CD4-positive, alpha-beta T cell (primary cell): Measurements from ENCODE around the gene COP1. TPM values are rescaled to one million over a fixed set of nuclear protein-coding genes. Genes with fewer than 3 reads are reported as not detected.

Experiments
- ATAC-seq: fragments of 200-7000 bp; cut with Tn5 transposase; one replicate; pipeline ENCODE4 v1.10.0; 2022; ENCODE audit warnings: mild to moderate bottlenecking; ENCODE audit not compliant: poor library complexity
- CTCF ChIA-PET: fragments of 350-600 bp; sonication (Branson Sonifier 250); formaldehyde crosslinking; loops from one replicate; lab custom pipeline; 2021; ENCODE audit warnings: antibody characterized with exemption, inconsistent platforms; lab: Charles Lee
- POLR2A ChIA-PET: fragments of 350-600 bp; sonication (Branson Sonifier 250); formaldehyde crosslinking; loops from one replicate; lab custom pipeline; 2021; ENCODE audit warnings: antibody characterized with exemption, inconsistent platforms; lab: Charles Lee
- DNase-seq, 14 experiments: peaks; one replicate each; pipeline ENCODE4 v3.0.0-alpha.2; 2013 to 2020; ENCODE audit warnings: mixed read lengths in 2 of 14
- H3K27ac ChIP-seq, 2 donors: one replicate each; pipeline versions ENCODE4 v1.5.1 to v1.7.0; 2013; ENCODE audit warnings: low read length in 2 of 2, low read depth in 1 of 2, mild to moderate bottlenecking in 1 of 2
- H3K27me3 ChIP-seq, 2 experiments: 1 replicate in 1 of 2; 2 replicates in 1 of 2; pipeline versions ENCODE4 v1.6.1 to v1.7.0; 2013; ENCODE audit warnings: low read length in 2 of 2, control low read depth in 1 of 2, mild to moderate bottlenecking in 1 of 2, moderate library complexity in 1 of 2; ENCODE audit not compliant: insufficient read depth in 2 of 2, control insufficient read depth in 1 of 2
- H3K36me3 ChIP-seq: one replicate; pipeline ENCODE4 v1.6.1; 2013; ENCODE audit warnings: low read length, control low read depth; ENCODE audit not compliant: insufficient read depth
- H3K4me1 ChIP-seq: one replicate; pipeline ENCODE4 v1.6.1; 2013; ENCODE audit warnings: low read length, control low read depth; ENCODE audit not compliant: insufficient read depth
- H3K4me3 ChIP-seq: one replicate; pipeline ENCODE4 v1.5.1; 2013; ENCODE audit warnings: mild to moderate bottlenecking, low read length, moderate library complexity
- H3K9me3 ChIP-seq, 2 experiments: 1 replicate in 1 of 2; 2 replicates in 1 of 2; pipeline versions ENCODE4 v1.6.1 to v1.7.0; 2013; ENCODE audit warnings: low read length in 2 of 2, mild to moderate bottlenecking in 2 of 2, control low read depth in 1 of 2, moderate library complexity in 1 of 2; ENCODE audit not compliant: control insufficient read depth in 1 of 2, insufficient read depth in 1 of 2
- H3K27ac Mint-ChIP-seq: one replicate; pipeline ENCODE4 v1.8.0; 2020; ENCODE audit warnings: mixed read lengths
- H3K27me3 Mint-ChIP-seq: one replicate; pipeline ENCODE4 v1.8.0; 2021; ENCODE audit warnings: mixed read lengths
- H3K36me3 Mint-ChIP-seq: one replicate; pipeline ENCODE4 v1.8.0; 2021; ENCODE audit warnings: low read depth, mixed read lengths
- H3K4me1 Mint-ChIP-seq: one replicate; pipeline ENCODE4 v1.8.0; 2021; ENCODE audit warnings: low read depth, mixed read lengths
- H3K4me3 Mint-ChIP-seq: one replicate; pipeline ENCODE4 v1.8.0; 2020; ENCODE audit warnings: mild to moderate bottlenecking, mixed read lengths
- H3K9me3 Mint-ChIP-seq: one replicate; pipeline ENCODE4 v1.8.0; 2020; ENCODE audit warnings: mixed read lengths
- intact Hi-C, 2 experiments: fragments of 100-400 bp; cut with DNase I in 1 of 2; cut with micrococcal nuclease in 1 of 2; formaldehyde crosslinking; loops; one replicate each; pipeline versions ENCODE4 v1.15.1 to v1.9.0; 2023 to 2025; cut with DNase I, micrococcal nuclease
- total RNA-seq, 174 experiments: library from RNA in 2 of 174; stranded (reverse) in 2 of 174; gene quantifications; one replicate each; pipeline ENCODE4 v1.2.3 and lab custom pipeline; 2021 to 2026
- TF ChIP-seq, protein P1 (sequence below): fragments of 200-600 bp; IDR thresholded peaks from one replicate; pipeline ENCODE4 v1.8.0; 2022; ENCODE audit warnings: antibody characterized with exemption, mild to moderate bottlenecking

The COP1 gene
- total RNA-seq, 2 experiments from 2014 or later = 38.6 to 42.2 TPM

DNA sequence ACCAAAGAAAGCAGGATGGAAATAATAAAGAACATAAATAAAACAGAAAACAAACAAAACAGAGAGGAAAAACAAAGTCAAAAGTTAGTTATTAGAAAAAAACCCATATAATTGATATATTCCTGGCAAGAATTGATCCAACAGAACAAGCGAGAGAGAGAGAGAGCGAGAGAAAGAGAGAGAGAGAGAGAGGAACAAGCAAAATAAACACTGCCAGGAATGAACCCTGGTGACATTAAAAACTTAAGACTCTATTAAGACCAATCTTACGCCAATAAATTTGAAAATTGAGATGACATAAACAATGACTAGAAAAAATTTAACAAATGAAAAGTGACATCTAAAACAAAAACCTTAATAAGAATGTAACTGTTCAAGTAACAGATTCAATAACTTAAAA is 64.1 kb downstream of the COP1 start:
- H3K4me1 ChIP-seq = no peaks in the 10 kb centered on the region
- peaks cover 10% of the 10 kb centered on the region for H3K9me3 Mint-ChIP-seq
- DNase-seq (no peak), ATAC-seq (no peak)
- no peaks in the 10 kb centered on the region for H3K27me3 ChIP-seq
- ChIA-PET CTCF (no interaction called here), POLR2A (no interaction called here)
- H3K4me1 Mint-ChIP-seq = peaks cover 62% of the 10 kb centered on the region
- H3K4me3 ChIP-seq = no peak overlapping the region
- H3K27ac ChIP-seq = no peak overlapping the region
- H3K4me3 Mint-ChIP-seq = no peak overlapping the region
- no peaks in the 10 kb centered on the region for H3K27me3 Mint-ChIP-seq
- H3K9me3 ChIP-seq = peaks cover 4% of the 10 kb centered on the region in 2 experiments
- H3K27ac Mint-ChIP-seq = no peak overlapping the region
- H3K36me3 Mint-ChIP-seq = peaks cover 87% of the 10 kb centered on the region
- peaks cover 22% of the 10 kb centered on the region for H3K36me3 ChIP-seq
- intact Hi-C loops = loop anchor here in 1 of 2 experiments (5.0 kb wide), 1 partner anchor 64 kb away; the partner anchor contains the start of gene COP1
- TF ChIP-seq, protein P1, sequence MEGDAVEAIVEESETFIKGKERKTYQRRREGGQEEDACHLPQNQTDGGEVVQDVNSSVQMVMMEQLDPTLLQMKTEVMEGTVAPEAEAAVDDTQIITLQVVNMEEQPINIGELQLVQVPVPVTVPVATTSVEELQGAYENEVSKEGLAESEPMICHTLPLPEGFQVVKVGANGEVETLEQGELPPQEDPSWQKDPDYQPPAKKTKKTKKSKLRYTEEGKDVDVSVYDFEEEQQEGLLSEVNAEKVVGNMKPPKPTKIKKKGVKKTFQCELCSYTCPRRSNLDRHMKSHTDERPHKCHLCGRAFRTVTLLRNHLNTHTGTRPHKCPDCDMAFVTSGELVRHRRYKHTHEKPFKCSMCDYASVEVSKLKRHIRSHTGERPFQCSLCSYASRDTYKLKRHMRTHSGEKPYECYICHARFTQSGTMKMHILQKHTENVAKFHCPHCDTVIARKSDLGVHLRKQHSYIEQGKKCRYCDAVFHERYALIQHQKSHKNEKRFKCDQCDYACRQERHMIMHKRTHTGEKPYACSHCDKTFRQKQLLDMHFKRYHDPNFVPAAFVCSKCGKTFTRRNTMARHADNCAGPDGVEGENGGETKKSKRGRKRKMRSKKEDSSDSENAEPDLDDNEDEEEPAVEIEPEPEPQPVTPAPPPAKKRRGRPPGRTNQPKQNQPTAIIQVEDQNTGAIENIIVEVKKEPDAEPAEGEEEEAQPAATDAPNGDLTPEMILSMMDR = no peak

DNA sequence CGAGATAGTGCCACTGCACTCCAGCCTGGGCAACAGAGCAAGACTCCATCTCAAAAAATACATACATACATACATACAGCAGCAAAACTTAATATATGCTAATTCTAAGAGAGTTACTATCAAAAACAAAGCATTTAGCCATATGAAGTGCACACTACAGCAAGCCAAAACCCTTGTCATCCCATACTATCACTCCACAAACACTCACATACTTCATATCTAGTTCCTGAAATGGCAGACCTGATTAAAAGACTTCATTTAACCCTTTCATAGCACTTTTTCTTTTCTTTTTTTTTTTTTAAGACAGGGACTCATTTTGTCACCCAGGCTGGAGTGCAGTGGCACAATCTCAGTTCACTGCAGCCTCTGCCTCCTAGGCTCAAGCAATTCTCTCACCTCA is 65.6 kb downstream of the COP1 start:
- peaks cover 0 to 3% of the 10 kb centered on the region in 2 experiments for H3K9me3 ChIP-seq
- intact Hi-C loops = loop anchor here in 1 of 2 experiments (5.0 kb wide), 1 partner anchor 66 kb away; the partner anchor contains the start of gene COP1
- TF ChIP-seq, protein P1 = no peak
- Mint-ChIP-seq H3K27ac (no peak overlapping the region), H3K27me3 (no peaks in the 10 kb centered on the region), H3K4me1 (peaks cover 67% of the 10 kb centered on the region), H3K4me3 (no peak overlapping the region), H3K36me3 (peaks cover 80% of the 10 kb centered on the region), H3K9me3 (peaks cover 6% of the 10 kb centered on the region)
- ChIA-PET CTCF (no interaction called here), POLR2A (no interaction called here)
- H3K4me1 ChIP-seq = no peaks in the 10 kb centered on the region
- no peaks in the 10 kb centered on the region for H3K27me3 ChIP-seq
- ATAC-seq (no peak), DNase-seq (no peak)
- no peak overlapping the region for H3K4me3 ChIP-seq
- no peak overlapping the region for H3K27ac ChIP-seq
- H3K36me3 ChIP-seq = peaks cover 20% of the 10 kb centered on the region

DNA sequence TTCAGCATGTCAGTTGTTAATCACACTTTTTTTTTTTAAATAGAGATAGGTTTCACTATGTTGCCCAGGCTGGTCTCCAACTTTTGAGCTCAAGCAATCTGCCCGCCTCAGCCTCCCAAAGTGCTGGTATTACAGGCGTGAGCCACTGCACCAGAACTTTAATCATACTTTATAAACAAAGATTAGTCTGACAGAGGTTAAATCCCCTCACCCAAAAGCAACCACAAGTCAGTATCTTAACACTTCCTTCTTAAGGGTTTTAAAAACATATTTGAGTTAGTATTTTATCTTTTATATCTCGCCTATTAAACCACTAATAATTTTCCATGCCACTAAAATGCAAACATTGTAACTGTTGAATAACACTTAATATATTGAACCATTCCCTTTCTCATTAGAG is 70.2 kb downstream of the COP1 start:
- DNase-seq = no peak
- intact Hi-C loops = no loop called here
- peaks cover 23% of the 10 kb centered on the region for H3K36me3 ChIP-seq
- CTCF ChIA-PET = no interaction called here
- Mint-ChIP-seq H3K27ac (no peak overlapping the region), H3K4me3 (no peak overlapping the region), H3K9me3 (no peaks in the 10 kb centered on the region), H3K4me1 (peaks cover 43% of the 10 kb centered on the region), H3K36me3 (peaks cover 72% of the 10 kb centered on the region), H3K27me3 (no peaks in the 10 kb centered on the region)
- ATAC-seq = no peak
- TF ChIP-seq, protein P1 = no peak
- no peaks in the 10 kb centered on the region for H3K27me3 ChIP-seq
- no peak overlapping the region for H3K4me3 ChIP-seq
- H3K4me1 ChIP-seq = no peaks in the 10 kb centered on the region
- no peaks in the 10 kb centered on the region for H3K9me3 ChIP-seq
- no peak overlapping the region for H3K27ac ChIP-seq
- POLR2A ChIA-PET = no interaction called here
